H9 (cell line): ENCODE results near the gene HECTD2. TPM values are rescaled to one million over a fixed set of nuclear protein-coding genes. Genes with fewer than 3 reads are reported as not detected.

Source experiments
- DNase-seq: peaks from one replicate; pipeline ENCODE4 v3.0.0-alpha.2; 2017
- H2AFZ ChIP-seq: one replicate; pipeline ENCODE4 v1.6.1; 2013; ENCODE audit warnings: mild to moderate bottlenecking, low read length, control low read depth, moderate library complexity
- H2AK5ac ChIP-seq: 2 replicates; pipeline ENCODE4 v1.6.1; 2013; ENCODE audit warnings: low read length, control low read depth, mixed read lengths; ENCODE audit not compliant: insufficient read length
- H2BK120ac ChIP-seq: one replicate; pipeline ENCODE4 v1.6.1; 2013; ENCODE audit warnings: low read depth, mild to moderate bottlenecking, low read length, control low read depth, inconsistent platforms; ENCODE audit not compliant: poor library complexity, severe bottlenecking
- H2BK12ac ChIP-seq: 2 replicates; pipeline ENCODE4 v1.6.1; 2013; ENCODE audit warnings: low read length, control low read depth, mixed read lengths, low read depth; ENCODE audit not compliant: insufficient read length
- H2BK15ac ChIP-seq: 2 replicates; pipeline ENCODE4 v1.6.1; 2013; ENCODE audit warnings: low read depth, low read length, control low read depth
- H2BK20ac ChIP-seq: one replicate; pipeline ENCODE4 v1.6.1; 2013; ENCODE audit warnings: low read depth, mild to moderate bottlenecking, low read length, control low read depth, inconsistent platforms; ENCODE audit not compliant: poor library complexity, severe bottlenecking
- H2BK5ac ChIP-seq: 2 replicates; pipeline ENCODE4 v1.6.1; 2013; ENCODE audit warnings: low read length, control low read depth, mixed read lengths; ENCODE audit not compliant: insufficient read length
- H3K14ac ChIP-seq: 2 replicates; pipeline ENCODE4 v1.6.1; 2013; ENCODE audit warnings: low read length, control low read depth; ENCODE audit not compliant: insufficient read depth
- H3K18ac ChIP-seq: 2 replicates; pipeline ENCODE4 v1.6.1; 2013; ENCODE audit warnings: low read depth, mild to moderate bottlenecking, mixed read lengths, low read length, control low read depth; ENCODE audit not compliant: insufficient read length
- H3K23ac ChIP-seq: 2 replicates; pipeline ENCODE4 v1.6.1; 2013; ENCODE audit warnings: low read length, control low read depth, mixed read lengths, low read depth; ENCODE audit not compliant: insufficient read length
- H3K23me2 ChIP-seq: 2 replicates; pipeline ENCODE4 v1.6.1; 2013; ENCODE audit warnings: low read depth, mild to moderate bottlenecking, mixed read lengths, low read length, control low read depth; ENCODE audit not compliant: insufficient read length, poor library complexity, severe bottlenecking
- H3K27ac ChIP-seq: 2 replicates; pipeline ENCODE4 v1.5.1; 2013; ENCODE audit warnings: low read length, control low read depth, mixed read lengths, low read depth; ENCODE audit not compliant: insufficient read length
- H3K27me3 ChIP-seq: 2 replicates; pipeline ENCODE4 v1.6.1; 2013; ENCODE audit warnings: low read length, control low read depth, inconsistent platforms; ENCODE audit not compliant: insufficient read depth
- H3K4ac ChIP-seq: 2 replicates; pipeline ENCODE4 v1.6.1; 2013; ENCODE audit warnings: low read depth, mild to moderate bottlenecking, control low read depth, inconsistent platforms, low read length, moderate library complexity
- H3K4me1 ChIP-seq: 2 replicates; pipeline ENCODE4 v1.6.1; 2013; ENCODE audit warnings: low read length, control low read depth, inconsistent platforms; ENCODE audit not compliant: insufficient read depth
- H3K4me2 ChIP-seq: 2 replicates; pipeline ENCODE4 v1.6.1; 2013; ENCODE audit warnings: low read length, control low read depth, mixed read lengths; ENCODE audit not compliant: insufficient read length, insufficient read depth
- H3K56ac ChIP-seq: 2 replicates; pipeline ENCODE4 v1.6.1; 2013; ENCODE audit warnings: low read depth, mild to moderate bottlenecking, mixed read lengths, low read length, control low read depth; ENCODE audit not compliant: insufficient read length
- H3K79me1 ChIP-seq: 2 replicates; pipeline ENCODE4 v1.6.1; 2013; ENCODE audit warnings: low read depth, mild to moderate bottlenecking, moderate library complexity, low read length, control low read depth, inconsistent platforms; ENCODE audit not compliant: insufficient read depth, poor library complexity, severe bottlenecking
- H3K79me2 ChIP-seq: 2 replicates; pipeline ENCODE4 v1.6.1; 2013; ENCODE audit warnings: low read length, control low read depth, inconsistent platforms; ENCODE audit not compliant: insufficient read depth
- H3K9ac ChIP-seq: 2 replicates; pipeline ENCODE4 v1.6.1; 2013; ENCODE audit warnings: low read length, control low read depth, mixed read lengths; ENCODE audit not compliant: insufficient read length; ENCODE audit errors: extremely low read depth
- H3K9me3 ChIP-seq: one replicate; pipeline ENCODE4 v1.6.1; 2013; ENCODE audit warnings: low read depth, low read length, inconsistent platforms; ENCODE audit not compliant: control insufficient read depth
- H3T11ph ChIP-seq: one replicate; pipeline ENCODE4 v1.6.1; 2013; ENCODE audit warnings: mild to moderate bottlenecking, low read length, control low read depth, inconsistent platforms
- H4K20me1 ChIP-seq: one replicate; pipeline ENCODE4 v1.6.1; 2013; ENCODE audit not compliant: control insufficient read depth, insufficient read length, insufficient read depth
- H4K5ac ChIP-seq: 2 replicates; pipeline ENCODE4 v1.6.1; 2013; ENCODE audit warnings: low read depth, mild to moderate bottlenecking, mixed read lengths, low read length, control low read depth; ENCODE audit not compliant: insufficient read length
- H4K8ac ChIP-seq: replicated peaks from 2 replicates; pipeline ENCODE4 v1.6.1; 2013; ENCODE audit warnings: low read length, control low read depth, mixed read lengths, low read depth; ENCODE audit not compliant: insufficient read length
- H4K91ac ChIP-seq: 2 replicates; pipeline ENCODE4 v1.6.1; 2013; ENCODE audit warnings: low read depth, mild to moderate bottlenecking, moderate library complexity, mixed read lengths, low read length, control low read depth; ENCODE audit not compliant: insufficient read length
- H3K27ac Mint-ChIP-seq, 3 experiments: 2 replicates in 2 of 3; 3 replicates in 1 of 3; pipeline ENCODE4 v1.8.0; 2020 to 2021; ENCODE audit warnings: mixed read lengths in 3 of 3, mild to moderate bottlenecking in 1 of 3, moderate library complexity in 1 of 3
- H3K27me3 Mint-ChIP-seq: 2 replicates; pipeline ENCODE4 v1.8.0; 2021; ENCODE audit warnings: low read depth, mild to moderate bottlenecking, moderate library complexity, mixed read lengths
- H3K36me3 Mint-ChIP-seq, 3 experiments: 2 replicates in 2 of 3; 3 replicates in 1 of 3; pipeline ENCODE4 v1.8.0; 2020 to 2021; ENCODE audit warnings: low read depth in 3 of 3, mixed read lengths in 3 of 3; ENCODE audit not compliant: insufficient read depth in 1 of 3
- H3K4me1 Mint-ChIP-seq, 2 experiments: 2 replicates each; pipeline ENCODE4 v1.8.0; 2020; ENCODE audit warnings: mixed read lengths in 2 of 2
- H3K4me3 Mint-ChIP-seq, 2 experiments: 2 replicates in 1 of 2; 3 replicates in 1 of 2; pipeline ENCODE4 v1.8.0; 2020 to 2021; ENCODE audit warnings: mild to moderate bottlenecking in 2 of 2, mixed read lengths in 2 of 2, moderate library complexity in 1 of 2
- H3K9me3 Mint-ChIP-seq, 2 experiments: 2 replicates in 1 of 2; 3 replicates in 1 of 2; pipeline ENCODE4 v1.8.0; 2020; ENCODE audit warnings: mild to moderate bottlenecking in 2 of 2, mixed read lengths in 2 of 2, moderate library complexity in 1 of 2
- WGBS: extraction: QIAGEN DNeasy Blood & Tissue Kit; methylation state at CpG from one replicate; pipeline ENCODE4 v1.1.7; 2013; ENCODE audit warnings: missing lambda C conversion rate, low lambda C conversion rate, mixed read lengths; ENCODE audit not compliant: insufficient read length; ENCODE audit errors: extremely low coverage; 5-methylcytosine and 5-hydroxymethylcytosine counted together
- total RNA-seq: library from RNA; stranded (reverse); gene quantifications from 2 replicates; pipeline ENCODE4 v1.2.1, GENCODE V29; 2021
- TF ChIP-seq, protein P1 (sequence below): fragments of 200-600 bp; sonication (generic); conservative IDR thresholded peaks from 3 replicates; pipeline ENCODE4 v1.8.0; 2021; ENCODE audit warnings: antibody characterized with exemption, mild to moderate bottlenecking

The HECTD2 gene
- total RNA-seq, 1 experiment from 2014 or later, result 13.4 TPM

DNA sequence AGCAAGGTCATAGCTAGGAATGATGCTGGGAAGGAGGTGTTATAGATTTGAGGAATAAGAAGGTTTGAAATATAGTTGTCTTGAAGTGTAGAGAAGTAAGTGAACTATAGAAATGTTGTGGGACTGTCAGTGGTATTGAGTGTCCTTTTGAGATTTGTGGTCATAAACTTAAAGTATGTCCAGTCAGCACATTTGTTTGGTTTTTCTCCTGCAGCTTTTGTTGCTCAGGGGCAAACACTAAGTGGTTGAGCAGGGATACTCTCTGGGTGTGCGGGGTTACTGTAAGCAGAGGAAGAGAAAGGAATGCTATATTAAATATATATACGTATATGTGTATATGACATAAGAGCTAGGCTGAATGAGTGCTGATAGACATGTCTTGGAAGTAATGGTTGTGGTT lies 67.1 kb downstream of the HECTD2 start:
- no peaks in the 10 kb centered on the region for H3K9me3 Mint-ChIP-seq
- H3K23me2 ChIP-seq, result no peaks in the 10 kb centered on the region
- TF ChIP-seq, protein P1, sequence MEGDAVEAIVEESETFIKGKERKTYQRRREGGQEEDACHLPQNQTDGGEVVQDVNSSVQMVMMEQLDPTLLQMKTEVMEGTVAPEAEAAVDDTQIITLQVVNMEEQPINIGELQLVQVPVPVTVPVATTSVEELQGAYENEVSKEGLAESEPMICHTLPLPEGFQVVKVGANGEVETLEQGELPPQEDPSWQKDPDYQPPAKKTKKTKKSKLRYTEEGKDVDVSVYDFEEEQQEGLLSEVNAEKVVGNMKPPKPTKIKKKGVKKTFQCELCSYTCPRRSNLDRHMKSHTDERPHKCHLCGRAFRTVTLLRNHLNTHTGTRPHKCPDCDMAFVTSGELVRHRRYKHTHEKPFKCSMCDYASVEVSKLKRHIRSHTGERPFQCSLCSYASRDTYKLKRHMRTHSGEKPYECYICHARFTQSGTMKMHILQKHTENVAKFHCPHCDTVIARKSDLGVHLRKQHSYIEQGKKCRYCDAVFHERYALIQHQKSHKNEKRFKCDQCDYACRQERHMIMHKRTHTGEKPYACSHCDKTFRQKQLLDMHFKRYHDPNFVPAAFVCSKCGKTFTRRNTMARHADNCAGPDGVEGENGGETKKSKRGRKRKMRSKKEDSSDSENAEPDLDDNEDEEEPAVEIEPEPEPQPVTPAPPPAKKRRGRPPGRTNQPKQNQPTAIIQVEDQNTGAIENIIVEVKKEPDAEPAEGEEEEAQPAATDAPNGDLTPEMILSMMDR, result no peak
- H2BK20ac ChIP-seq, result no peak overlapping the region
- no peak overlapping the region for H3K56ac ChIP-seq
- no peak overlapping the region for H3K4me3 Mint-ChIP-seq
- H3K79me2 ChIP-seq, result no peaks in the 10 kb centered on the region
- no peaks in the 10 kb centered on the region for H4K20me1 ChIP-seq
- H3K36me3 Mint-ChIP-seq, result no peaks in the 10 kb centered on the region; a peak in 1 of 7 replicates
- no peak overlapping the region for H4K91ac ChIP-seq
- no peak overlapping the region for H4K8ac ChIP-seq
- H3K14ac ChIP-seq, result no peak overlapping the region
- no peaks in the 10 kb centered on the region for H3K79me1 ChIP-seq
- H3K4me1 Mint-ChIP-seq, result no peaks in the 10 kb centered on the region
- no peak overlapping the region for H3K9ac ChIP-seq
- H3K23ac ChIP-seq, result no peak overlapping the region
- H2BK120ac ChIP-seq, result no peak overlapping the region
- no peaks in the 10 kb centered on the region for H3K9me3 ChIP-seq
- no peak overlapping the region for H4K5ac ChIP-seq
- DNase-seq, result no peak
- no peak overlapping the region for H3K27ac Mint-ChIP-seq
- H3K4ac ChIP-seq, result no peak overlapping the region
- H3K27ac ChIP-seq, result no peak overlapping the region
- no peaks in the 10 kb centered on the region for H3K27me3 ChIP-seq
- WGBS, result no CpG with 5 or more reads among the region's 2 CpGs
- H2BK15ac ChIP-seq, result no peak overlapping the region
- no peak overlapping the region for H2BK12ac ChIP-seq
- H2AFZ ChIP-seq, result no peak overlapping the region
- no peak overlapping the region for H3K18ac ChIP-seq
- no peak overlapping the region for H3K4me2 ChIP-seq
- no peaks in the 10 kb centered on the region for H3K27me3 Mint-ChIP-seq
- H2AK5ac ChIP-seq, result no peak overlapping the region
- H3K4me1 ChIP-seq, result no peaks in the 10 kb centered on the region
- no peak overlapping the region for H3T11ph ChIP-seq
- H2BK5ac ChIP-seq, result no peak overlapping the region
